OCI-M1 (cell line): Measurements from ENCODE around the gene SFMBT1.
"Not testable (repeated sequence)": the region's sequence is repeated elsewhere in the genome, so short reads cannot be mapped to it uniquely, and the experiment has no call there.

Source experiments
- DNase-seq: peaks from one replicate; lab custom pipeline; 2025; lab: John Stamatoyannopoulos, UW

SFMBT1 gene

GRCh38 chr3:53073553-53074365 is 27.9 kb upstream of the SFMBT1 start:
- no peak for DNase-seq

GRCh38 chr3:53072653-53073552 is 27.0 kb upstream of the SFMBT1 start:
- DNase-seq: peak; percentile 87

- DNase-seq: no peak
Measured at GRCh38 chr3:53071882-53072431, 26.1 kb upstream of the SFMBT1 start.

GRCh38 chr3:53069422-53070068 is 23.7 kb upstream of the SFMBT1 start:
- no peak for DNase-seq

GRCh38 chr3:53068176-53068575 is 22.3 kb upstream of the SFMBT1 start:
- DNase-seq: no peak

DNA sequence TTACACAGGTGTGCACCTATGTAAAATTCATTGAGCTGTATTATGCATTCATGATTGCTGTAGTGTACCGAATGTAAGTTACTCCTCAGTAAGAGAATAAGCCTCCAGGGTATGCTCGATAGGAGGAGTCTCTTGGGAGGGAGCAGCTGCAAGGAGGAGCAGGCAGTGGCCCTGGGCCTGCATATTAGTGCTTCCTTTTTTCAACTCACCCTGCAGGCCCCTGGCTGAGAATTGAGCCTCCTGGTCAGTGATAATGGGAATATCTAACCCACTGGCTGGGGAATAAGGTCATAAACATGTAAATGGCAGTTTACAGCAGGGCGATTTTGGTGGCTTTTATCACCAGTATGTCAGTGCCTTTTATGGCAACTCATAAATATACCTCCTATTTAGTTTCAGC is 21.7 kb upstream of the SFMBT1 start:
- peak; percentile 83 for DNase-seq

GRCh38 chr3:53065841-53066480 is 20.1 kb upstream of the SFMBT1 start:
- no peak for DNase-seq

DNA sequence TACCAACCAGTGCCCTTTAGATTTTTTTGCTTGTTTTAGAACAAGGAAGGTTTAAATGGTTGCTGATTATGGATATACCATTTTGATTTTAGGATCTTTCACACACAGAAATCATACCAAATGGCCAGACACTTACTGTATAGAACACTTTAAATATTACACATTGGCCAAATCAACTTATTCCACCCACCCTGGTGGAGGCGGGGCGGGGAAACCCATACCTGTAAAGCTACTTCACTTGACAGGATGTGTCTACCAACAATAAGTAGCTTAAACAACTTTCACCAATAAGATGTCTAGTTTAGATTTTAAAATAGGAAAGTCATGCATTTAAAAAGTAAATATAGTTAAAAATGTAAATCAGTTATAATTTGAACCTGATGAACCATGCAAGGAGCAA is 17.0 kb upstream of the SFMBT1 start:
- DNase-seq: no peak

- peak; percentile 21 for DNase-seq
Measured at GRCh38 chr3:53056442-53056841, 10.6 kb upstream of the SFMBT1 start.

DNA sequence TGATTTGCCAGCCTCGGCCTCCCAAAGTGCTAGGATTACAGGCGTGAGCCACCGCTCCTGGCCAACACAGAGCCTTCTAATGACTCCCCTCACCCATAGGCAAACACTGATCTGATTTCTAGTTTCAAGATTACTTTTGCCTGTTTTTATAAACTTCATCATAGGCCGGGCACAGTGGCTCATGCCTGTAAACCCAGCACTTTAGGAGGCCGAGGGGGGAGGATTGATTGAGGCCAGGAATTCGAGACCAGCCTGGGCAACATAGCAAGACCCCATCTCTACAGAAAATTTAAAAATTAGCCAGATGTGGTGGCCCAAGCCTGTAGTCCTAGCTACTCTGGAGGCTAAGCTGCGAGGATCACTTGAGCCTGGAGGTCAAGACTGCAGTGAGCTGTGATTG is 8.4 kb upstream of the SFMBT1 start:
- DNase-seq: not testable (repeated sequence)

DNA sequence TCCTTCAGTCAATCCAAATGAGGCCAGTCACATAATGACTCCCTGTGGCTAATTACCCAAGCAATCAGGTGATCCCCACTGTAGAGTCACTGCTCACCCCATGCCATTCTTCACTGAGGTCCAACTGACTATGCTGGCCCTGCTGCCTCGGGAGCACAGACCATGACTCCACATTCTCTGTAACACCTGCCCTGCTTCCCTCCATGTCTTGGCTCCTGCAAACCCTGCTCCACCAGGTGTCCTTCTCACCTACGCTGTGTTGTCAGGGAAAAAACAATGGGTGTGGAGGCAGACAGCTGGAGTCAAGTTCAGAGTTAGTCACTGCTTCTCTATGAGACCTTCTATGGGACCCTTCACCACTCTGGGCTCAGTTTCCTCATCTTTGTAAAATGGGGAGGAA is 6.1 kb upstream of the SFMBT1 start:
- no peak for DNase-seq

- DNase-seq: no peak
Measured at GRCh38 chr3:53049987-53050386, 4.1 kb upstream of the SFMBT1 start.

- DNase-seq: peak; percentile 73
Measured at GRCh38 chr3:53046171-53047170, 598 bp upstream of the SFMBT1 start.

GRCh38 chr3:53044711-53045517 is 959 bp downstream of the SFMBT1 start:
- DNase-seq: peak; percentile 60

DNA sequence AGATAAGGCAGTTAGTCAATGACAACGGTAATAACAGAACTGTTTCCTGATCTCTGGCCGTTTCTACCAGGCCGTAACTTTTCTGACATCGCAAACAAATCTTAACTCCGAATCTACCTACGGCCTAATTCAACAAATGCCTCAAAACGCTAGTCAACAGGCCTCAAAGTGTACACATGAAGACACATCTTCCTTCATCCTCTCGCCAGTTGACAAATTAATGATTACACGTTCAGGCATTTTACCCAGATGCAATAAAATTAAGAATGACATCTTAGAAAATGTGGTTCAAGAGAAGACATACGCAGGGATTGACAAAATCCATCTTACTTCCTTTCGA is 1.5 kb downstream of the SFMBT1 start:
- DNase-seq: no peak

DNA sequence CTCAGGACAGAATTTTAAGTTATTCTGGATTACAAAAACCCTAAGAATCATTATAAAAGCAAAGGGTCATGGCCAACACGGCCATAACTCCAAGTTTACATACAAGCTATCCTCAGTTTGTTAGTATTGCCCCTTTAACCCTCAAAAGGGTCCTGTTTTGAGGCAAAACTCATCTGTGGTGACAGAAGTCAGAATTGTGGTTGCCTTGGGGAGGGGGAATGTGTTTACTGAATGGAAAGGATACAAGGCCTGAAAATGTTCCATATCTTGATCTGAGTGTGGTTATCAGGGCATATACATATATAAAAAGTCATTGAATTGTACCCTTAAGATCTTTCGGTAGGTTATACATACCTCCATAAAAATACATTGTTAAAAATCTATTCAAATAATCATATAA is 2.1 kb downstream of the SFMBT1 start:
- DNase-seq: peak; percentile 36

DNA sequence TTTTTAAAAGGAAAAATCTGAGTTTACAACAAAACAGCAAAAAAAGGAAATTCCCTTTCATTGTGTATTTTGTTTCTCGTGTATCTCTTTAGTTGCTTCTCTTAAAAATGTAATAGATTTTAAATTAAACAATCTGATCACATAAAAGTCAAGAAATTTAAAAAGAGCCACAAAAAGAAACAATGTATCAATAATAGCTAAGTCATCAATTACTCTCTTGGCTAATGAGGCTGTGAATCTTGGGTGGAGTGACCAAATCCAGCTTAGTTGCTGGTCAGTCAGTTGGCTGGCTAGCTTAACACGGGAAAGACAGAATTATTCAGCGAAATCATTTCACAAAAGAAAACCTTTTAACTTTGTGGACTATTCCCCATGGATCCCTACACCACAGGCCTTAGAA is 3.2 kb downstream of the SFMBT1 start:
- no peak for DNase-seq

GRCh38 chr3:53040351-53040820 is 5.5 kb downstream of the SFMBT1 start:
- DNase-seq: no peak

DNA sequence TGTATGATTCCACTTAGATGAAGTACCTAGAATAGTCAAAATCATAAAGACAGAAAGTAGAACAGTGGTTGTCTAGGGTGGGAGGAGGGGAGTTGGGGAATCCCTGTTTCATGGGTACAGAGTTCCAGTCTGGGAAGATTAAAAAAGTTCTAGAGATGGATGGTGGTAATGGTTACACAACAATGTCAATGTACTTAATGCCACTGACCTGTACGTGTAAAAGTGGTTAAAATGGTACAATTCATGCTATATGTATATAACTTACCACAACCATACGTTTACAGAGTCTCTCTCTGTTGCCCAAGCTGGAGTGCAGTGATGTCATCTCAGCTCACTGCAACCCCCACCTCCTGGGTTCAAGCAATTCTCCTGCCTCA is 6.5 kb downstream of the SFMBT1 start:
- no peak for DNase-seq
